Keratinocyte (primary cell): ENCODE measurements around the gene MC1R. TPM values are rescaled to one million over a fixed set of nuclear protein-coding genes. Genes with fewer than 3 reads are reported as not detected.
"Not testable (repeated sequence)": the region's sequence is repeated elsewhere in the genome, so short reads cannot be mapped to it uniquely, and the experiment has no call there.

ENCODE experiments used
- DNase-seq: peaks from one replicate; pipeline ENCODE4 v3.0.0-alpha.2; 2011; ENCODE audit warnings: low read depth, missing footprints, low spot score
- FAIRE-seq: peaks from 2 replicates; lab custom pipeline; 2011; peaks lifted over from hg19 to GRCh38; lab: Jason Lieb, UNC
- H2AFZ ChIP-seq: 2 replicates; pipeline ENCODE4 v1.6.0; 2012; ENCODE audit warnings: low read length, control low read depth, inconsistent platforms; ENCODE audit not compliant: control insufficient read depth
- H3K27ac ChIP-seq: 2 replicates; pipeline ENCODE4 v1.5.1; 2011; ENCODE audit warnings: low read length; ENCODE audit not compliant: control insufficient read depth, insufficient read depth
- H3K27me3 ChIP-seq: 3 replicates; pipeline ENCODE4 v1.6.0; 2011; ENCODE audit warnings: low read length; ENCODE audit not compliant: control insufficient read depth, insufficient read depth; ENCODE audit errors: extremely low read depth
- H3K36me3 ChIP-seq, 2 experiments: 2 replicates in 1 of 2; 3 replicates in 1 of 2; pipeline ENCODE4 v1.5.1; 2011; ENCODE audit warnings: low read length in 2 of 2, mild to moderate bottlenecking in 1 of 2; ENCODE audit not compliant: control insufficient read depth in 2 of 2, insufficient read depth in 2 of 2; ENCODE audit errors: extremely low read depth in 1 of 2
- H3K4me1 ChIP-seq: 3 replicates; pipeline ENCODE4 v1.5.1; 2011; ENCODE audit warnings: low read length; ENCODE audit not compliant: control insufficient read depth, insufficient read depth; ENCODE audit errors: extremely low read depth
- H3K4me2 ChIP-seq: 3 replicates; pipeline ENCODE4 v1.6.0; 2011; ENCODE audit warnings: low read depth, low read length; ENCODE audit not compliant: control insufficient read depth, insufficient read depth; ENCODE audit errors: extremely low read depth
- H3K4me3 ChIP-seq, 3 experiments: fragments of 200-600 bp in 1 of 3; sonication (generic) in 1 of 3; 2 replicates in 2 of 3; 3 replicates in 1 of 3; pipeline ENCODE4 v1.5.1; 2011 to 2016; ENCODE audit warnings: low read length in 3 of 3, mild to moderate bottlenecking in 3 of 3, control low read depth in 2 of 3, inconsistent platforms in 1 of 3, low read depth in 1 of 3, mixed read lengths in 1 of 3, mixed run types in 1 of 3, moderate library complexity in 1 of 3; ENCODE audit not compliant: control insufficient read depth in 2 of 3, insufficient read depth in 2 of 3; ENCODE audit errors: extremely low read depth in 1 of 3
- H3K79me2 ChIP-seq: 2 replicates; pipeline ENCODE4 v1.6.0; 2012; ENCODE audit warnings: low read length; ENCODE audit not compliant: control insufficient read depth, insufficient read depth
- H3K9ac ChIP-seq: 3 replicates; pipeline ENCODE4 v1.6.0; 2011; ENCODE audit warnings: low read length; ENCODE audit not compliant: control insufficient read depth, insufficient read depth; ENCODE audit errors: extremely low read depth
- H3K9me1 ChIP-seq: 3 replicates; pipeline ENCODE4 v1.6.0; 2011; ENCODE audit warnings: low read length; ENCODE audit not compliant: control insufficient read depth, insufficient read depth; ENCODE audit errors: extremely low read depth
- H3K9me3 ChIP-seq: 2 replicates; pipeline ENCODE4 v1.5.1; 2012; ENCODE audit warnings: low read depth, low read length; ENCODE audit not compliant: control insufficient read depth
- H4K20me1 ChIP-seq: 3 replicates; pipeline ENCODE4 v1.6.0; 2011; ENCODE audit warnings: low read length; ENCODE audit not compliant: control insufficient read depth, insufficient read depth; ENCODE audit errors: extremely low read depth
- EZH2 ChIP-seq: IDR thresholded peaks from one replicate; pipeline ENCODE4 v1.6.1; 2012; ENCODE audit warnings: inconsistent platforms, mild to moderate bottlenecking, low read length, moderate library complexity
- dilution Hi-C: fragments of 300-500 bp; cut with MboI; formaldehyde crosslinking; loops from one replicate; pipeline ENCODE4 v1.7.0; 2020; ENCODE audit warnings: low sequenced_read_pairs; ENCODE audit not compliant: extremely low pct_ligation_motif_present
- polyA plus RNA-seq, 5 experiments: library from polyadenylated mRNA; depleted of rRNA in 3 of 5; stranded (reverse) in 3 of 5; stranded (forward) in 1 of 5; unstranded in 1 of 5; fragments of >200 nt; gene quantifications; 1 replicate in 1 of 5; 2 replicates in 3 of 5; 3 replicates in 1 of 5; pipeline versions ENCODE4 v1.2.1 to v1.2.3, GENCODE V29; 2011 to 2012; ENCODE audit warnings: missing spikeins in 2 of 5, low read depth in 1 of 5, low replicate concordance in 1 of 5
- TF ChIP-seq, protein P1 (sequence below), 3 experiments: IDR thresholded peaks in 1 of 3; conservative IDR thresholded peaks in 1 of 3; optimal IDR thresholded peaks in 1 of 3; 2 replicates in 2 of 3; 3 replicates in 1 of 3; pipeline versions ENCODE3 to v1.5.1; 2011; ENCODE audit warnings: low read length in 3 of 3, mild to moderate bottlenecking in 3 of 3, moderate library complexity in 2 of 3, control low read depth in 1 of 3, inconsistent platforms in 1 of 3; ENCODE audit not compliant: insufficient read depth in 2 of 3; ENCODE audit errors: extremely low read depth in 1 of 3

The MC1R gene
- polyA plus RNA-seq, 1 donor (not counting 4 experiments of a cell fraction or from before 2014, with no cell fraction given) = 1.1 TPM

DNA sequence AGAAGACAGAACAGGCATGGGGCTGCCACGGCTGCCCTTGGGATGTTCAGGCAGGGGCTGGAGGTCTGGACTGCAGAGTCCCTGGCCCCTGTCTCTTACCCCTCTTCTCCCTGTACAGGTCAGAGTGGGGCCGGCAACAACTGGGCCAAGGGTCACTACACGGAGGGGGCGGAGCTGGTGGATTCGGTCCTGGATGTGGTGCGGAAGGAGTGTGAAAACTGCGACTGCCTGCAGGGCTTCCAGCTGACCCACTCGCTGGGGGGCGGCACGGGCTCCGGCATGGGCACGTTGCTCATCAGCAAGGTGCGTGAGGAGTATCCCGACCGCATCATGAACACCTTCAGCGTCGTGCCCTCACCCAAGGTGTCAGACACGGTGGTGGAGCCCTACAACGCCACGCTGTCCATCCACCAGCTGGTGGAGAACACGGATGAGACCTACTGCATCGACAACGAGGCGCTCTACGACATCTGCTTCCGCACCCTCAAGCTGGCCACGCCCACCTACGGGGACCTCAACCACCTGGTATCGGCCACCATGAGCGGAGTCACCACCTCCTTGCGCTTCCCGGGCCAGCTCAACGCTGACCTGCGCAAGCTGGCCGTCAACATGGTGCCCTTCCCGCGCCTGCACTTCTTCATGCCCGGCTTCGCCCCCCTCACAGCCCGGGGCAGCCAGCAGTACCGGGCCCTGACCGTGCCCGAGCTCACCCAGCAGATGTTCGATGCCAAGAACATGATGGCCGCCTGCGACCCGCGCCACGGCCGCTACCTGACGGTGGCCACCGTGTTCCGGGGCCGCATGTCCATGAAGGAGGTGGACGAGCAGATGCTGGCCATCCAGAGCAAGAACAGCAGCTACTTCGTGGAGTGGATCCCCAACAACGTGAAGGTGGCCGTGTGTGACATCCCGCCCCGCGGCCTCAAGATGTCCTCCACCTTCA lies 16.2 kb downstream of the MC1R start:
- H3K4me3 ChIP-seq = no peak overlapping the region
- H2AFZ ChIP-seq = no peak overlapping the region
- H3K4me1 ChIP-seq = no peaks in the 10 kb centered on the region
- no peak overlapping the region for H3K27ac ChIP-seq
- H3K9me3 ChIP-seq = no peaks in the 10 kb centered on the region
- dilution Hi-C loops = no loop called here
- H3K27me3 ChIP-seq = peaks cover 6% of the 10 kb centered on the region
- peaks cover 9 to 12% of the 10 kb centered on the region in 2 experiments for H3K36me3 ChIP-seq
- no peaks in the 10 kb centered on the region for H3K9me1 ChIP-seq
- H3K79me2 ChIP-seq = no peaks in the 10 kb centered on the region
- DNase-seq (no peak), FAIRE-seq (no peak)
- H4K20me1 ChIP-seq = no peaks in the 10 kb centered on the region
- no peak overlapping the region for H3K9ac ChIP-seq
- no peak overlapping the region for H3K4me2 ChIP-seq
- TF ChIP-seq EZH2 = no peak
- TF ChIP-seq, protein P1, sequence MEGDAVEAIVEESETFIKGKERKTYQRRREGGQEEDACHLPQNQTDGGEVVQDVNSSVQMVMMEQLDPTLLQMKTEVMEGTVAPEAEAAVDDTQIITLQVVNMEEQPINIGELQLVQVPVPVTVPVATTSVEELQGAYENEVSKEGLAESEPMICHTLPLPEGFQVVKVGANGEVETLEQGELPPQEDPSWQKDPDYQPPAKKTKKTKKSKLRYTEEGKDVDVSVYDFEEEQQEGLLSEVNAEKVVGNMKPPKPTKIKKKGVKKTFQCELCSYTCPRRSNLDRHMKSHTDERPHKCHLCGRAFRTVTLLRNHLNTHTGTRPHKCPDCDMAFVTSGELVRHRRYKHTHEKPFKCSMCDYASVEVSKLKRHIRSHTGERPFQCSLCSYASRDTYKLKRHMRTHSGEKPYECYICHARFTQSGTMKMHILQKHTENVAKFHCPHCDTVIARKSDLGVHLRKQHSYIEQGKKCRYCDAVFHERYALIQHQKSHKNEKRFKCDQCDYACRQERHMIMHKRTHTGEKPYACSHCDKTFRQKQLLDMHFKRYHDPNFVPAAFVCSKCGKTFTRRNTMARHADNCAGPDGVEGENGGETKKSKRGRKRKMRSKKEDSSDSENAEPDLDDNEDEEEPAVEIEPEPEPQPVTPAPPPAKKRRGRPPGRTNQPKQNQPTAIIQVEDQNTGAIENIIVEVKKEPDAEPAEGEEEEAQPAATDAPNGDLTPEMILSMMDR (optimal IDR thresholded peaks at IDR 0.05 in 1 of 3, IDR thresholded peaks at IDR 0.05 in 1 of 3, conservative IDR thresholded peaks at IDR 0.05 in 1 of 3; ENCODE audit: extremely low read depth in 1 of 3, insufficient read depth in 2 of 3, low read length in 3 of 3) = no peak

DNA sequence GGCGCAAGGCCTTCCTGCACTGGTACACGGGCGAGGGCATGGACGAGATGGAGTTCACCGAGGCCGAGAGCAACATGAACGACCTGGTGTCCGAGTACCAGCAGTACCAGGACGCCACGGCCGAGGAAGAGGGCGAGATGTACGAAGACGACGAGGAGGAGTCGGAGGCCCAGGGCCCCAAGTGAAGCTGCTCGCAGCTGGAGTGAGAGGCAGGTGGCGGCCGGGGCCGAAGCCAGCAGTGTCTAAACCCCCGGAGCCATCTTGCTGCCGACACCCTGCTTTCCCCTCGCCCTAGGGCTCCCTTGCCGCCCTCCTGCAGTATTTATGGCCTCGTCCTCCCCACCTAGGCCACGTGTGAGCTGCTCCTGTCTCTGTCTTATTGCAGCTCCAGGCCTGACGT lies 17.0 kb downstream of the MC1R start:
- H3K36me3 ChIP-seq = peaks cover 9 to 12% of the 10 kb centered on the region in 2 experiments
- H3K9ac ChIP-seq, H3K4me2 ChIP-seq, H3K9me1 ChIP-seq, H2AFZ ChIP-seq, H3K27me3 ChIP-seq, H3K9me3 ChIP-seq, H4K20me1 ChIP-seq, H3K79me2 ChIP-seq, H3K4me3 ChIP-seq, dilution Hi-C loops, FAIRE-seq, H3K27ac ChIP-seq, DNase-seq, H3K4me1 ChIP-seq: not testable (repeated sequence)
